ENCODE data around the gene PTAFR. TPM values are rescaled to one million over a fixed set of nuclear protein-coding genes. Genes with fewer than 3 reads are reported as not detected.
A peak's percentile ranks its signal among the peaks of the same experiment; 100 is the strongest.

PTAFR gene
- total and polyA plus RNA-seq, 2 donors (not counting 1 experiment from before 2014, with no cell fraction given): under 0.01 to 0.25 TPM

GRCh38 chr1:28111157-28111556, 65.3 kb downstream of the PTAFR start:
- Histone ChIP-seq H3K79me2 (ENCODE audit: control insufficient read depth, insufficient read depth, low read length) (no peaks in the 10 kb centered on the region), H3K36me3 (ENCODE audit: control insufficient read depth, insufficient read depth, low read length) (no peaks in the 10 kb centered on the region), H4K20me1 (ENCODE audit: control insufficient read depth, extremely low read depth, insufficient read depth, low read length) (no peaks in the 10 kb centered on the region), H3K27ac (ENCODE audit: insufficient read depth, low read length) (no peak overlapping the region), H3K4me3 (replicated peaks in 1 of 4; ENCODE audit: control extremely low read depth in 1 of 4, insufficient read depth in 1 of 4, low read depth in 3 of 4, low read length in 4 of 4) (no peak overlapping the region), H3K9me3 (ENCODE audit: control insufficient read depth, insufficient read depth, low read depth, low read length) (no peaks in the 10 kb centered on the region), H2AFZ (ENCODE audit: low read length) (no peak overlapping the region), H3K4me1 (ENCODE audit: control insufficient read depth, extremely low read depth, insufficient read depth, low read length) (peaks cover 2% of the 10 kb centered on the region), H3K9ac (ENCODE audit: insufficient read depth, low read length) (no peak overlapping the region), H3K27me3 (ENCODE audit: control insufficient read depth, insufficient read depth, low read length) (no peaks in the 10 kb centered on the region), H3K4me2 (ENCODE audit: extremely low read depth, insufficient read depth, low read length) (no peak overlapping the region)
- no peak for TF ChIP-seq CTCF (conservative IDR thresholded peaks at IDR 0.05 in 1 of 2, IDR thresholded peaks at IDR 0.05 in 1 of 2; ENCODE audit: low read depth in 1 of 2, low read length in 2 of 2)
- no peak for TF ChIP-seq EZH2 (IDR thresholded peaks at IDR 0.05; ENCODE audit: low read length, missing control alignments)
- DNase-seq (ENCODE audit: low read depth in 2 of 2): no peak

GRCh38 chr1:28110555-28110954, 65.9 kb downstream of the PTAFR start:
- no peaks in the 10 kb centered on the region for H3K36me3 ChIP-seq (ENCODE audit: control insufficient read depth, insufficient read depth, low read length)
- H3K79me2 ChIP-seq (ENCODE audit: control insufficient read depth, insufficient read depth, low read length): no peaks in the 10 kb centered on the region
- H2AFZ ChIP-seq (ENCODE audit: low read length): no peak overlapping the region
- peaks cover 2% of the 10 kb centered on the region for H3K4me1 ChIP-seq (ENCODE audit: control insufficient read depth, extremely low read depth, insufficient read depth, low read length)
- peak in 1 of 2 donors; percentile 44 for DNase-seq (ENCODE audit: low read depth in 2 of 2)
- H3K4me2 ChIP-seq (ENCODE audit: extremely low read depth, insufficient read depth, low read length): no peak overlapping the region
- no peak overlapping the region for H3K4me3 ChIP-seq (replicated peaks in 1 of 4; ENCODE audit: control extremely low read depth in 1 of 4, insufficient read depth in 1 of 4, low read depth in 3 of 4, low read length in 4 of 4)
- H3K9me3 ChIP-seq (ENCODE audit: control insufficient read depth, insufficient read depth, low read depth, low read length): no peaks in the 10 kb centered on the region
- TF ChIP-seq EZH2 (IDR thresholded peaks at IDR 0.05; ENCODE audit: low read length, missing control alignments) (no peak), CTCF (conservative IDR thresholded peaks at IDR 0.05 in 1 of 2, IDR thresholded peaks at IDR 0.05 in 1 of 2; ENCODE audit: low read depth in 1 of 2, low read length in 2 of 2) (no peak)
- no peaks in the 10 kb centered on the region for H4K20me1 ChIP-seq (ENCODE audit: control insufficient read depth, extremely low read depth, insufficient read depth, low read length)
- no peaks in the 10 kb centered on the region for H3K27me3 ChIP-seq (ENCODE audit: control insufficient read depth, insufficient read depth, low read length)
- H3K27ac ChIP-seq (ENCODE audit: insufficient read depth, low read length): no peak overlapping the region
- no peak overlapping the region for H3K9ac ChIP-seq (ENCODE audit: insufficient read depth, low read length)

- Histone ChIP-seq H3K4me2 (ENCODE audit: extremely low read depth, insufficient read depth, low read length) (no peak overlapping the region), H4K20me1 (ENCODE audit: control insufficient read depth, extremely low read depth, insufficient read depth, low read length) (no peaks in the 10 kb centered on the region), H3K79me2 (ENCODE audit: control insufficient read depth, insufficient read depth, low read length) (no peaks in the 10 kb centered on the region), H3K4me1 (ENCODE audit: control insufficient read depth, extremely low read depth, insufficient read depth, low read length) (peaks cover 5% of the 10 kb centered on the region), H3K9ac (ENCODE audit: insufficient read depth, low read length) (no peak overlapping the region), H3K4me3 (replicated peaks in 1 of 4; ENCODE audit: control extremely low read depth in 1 of 4, insufficient read depth in 1 of 4, low read depth in 3 of 4, low read length in 4 of 4) (no peak overlapping the region), H3K27me3 (ENCODE audit: control insufficient read depth, insufficient read depth, low read length) (no peaks in the 10 kb centered on the region), H3K9me3 (ENCODE audit: control insufficient read depth, insufficient read depth, low read depth, low read length) (no peaks in the 10 kb centered on the region), H3K36me3 (ENCODE audit: control insufficient read depth, insufficient read depth, low read length) (no peaks in the 10 kb centered on the region), H3K27ac (ENCODE audit: insufficient read depth, low read length) (no peak overlapping the region), H2AFZ (ENCODE audit: low read length) (no peak overlapping the region)
- DNase-seq (ENCODE audit: low read depth in 2 of 2): no peak
- TF ChIP-seq CTCF (conservative IDR thresholded peaks at IDR 0.05 in 1 of 2, IDR thresholded peaks at IDR 0.05 in 1 of 2; ENCODE audit: low read depth in 1 of 2, low read length in 2 of 2) (no peak), EZH2 (IDR thresholded peaks at IDR 0.05; ENCODE audit: low read length, missing control alignments) (no peak)
These were observed 66.9 kb downstream of the PTAFR start for GRCh38 chr1:28109639-28110038.
